PC-3 (cell line): ENCODE data around the gene C22orf42. TPM values are rescaled to one million over a fixed set of nuclear protein-coding genes. Genes with fewer than 3 reads are reported as not detected.

Experiments used
- ATAC-seq: fragments of 200-7000 bp; cut with Tn5 transposase; 2 replicates; pipeline ENCODE4 v1.9.1; 2020; ENCODE audit warnings: mild to moderate bottlenecking, moderate library complexity
- BruUV-seq: library from RNA; stranded (reverse); fragments of 400-500 nt; replicated peaks from 2 replicates; lab custom pipeline; 2021; lab: Mats Ljungman, UMichigan
- CTCF ChIA-PET: fragments of 300-600 bp; sonication (Branson Sonifier 250); formaldehyde crosslinking; loops from one replicate; lab custom pipeline; 2022; ENCODE audit warnings: antibody characterized with exemption; lab: Charles Lee
- POLR2A ChIA-PET: fragments of 300-600 bp; sonication (Branson Sonifier 250); formaldehyde crosslinking; loops from one replicate; lab custom pipeline; 2022; ENCODE audit warnings: antibody characterized with exemption; ENCODE audit not compliant: unreplicated experiment; lab: Charles Lee
- DNase-seq: peaks from one replicate; pipeline ENCODE4 v3.0.0-alpha.2; 2015
- H2AFZ ChIP-seq: fragments of 300-600 bp; sonication (generic); 2 replicates; pipeline ENCODE4 v1.6.0; 2016; ENCODE audit warnings: antibody characterized with exemption, low read length
- H3F3A ChIP-seq: fragments of 300-600 bp; sonication (generic); one replicate; pipeline ENCODE4 v1.6.0; 2017; ENCODE audit warnings: antibody characterized with exemption, low read length, control low read depth, mild to moderate bottlenecking; ENCODE audit not compliant: unreplicated experiment
- H3K27ac ChIP-seq: fragments of 300-600 bp; sonication (generic); 2 replicates; pipeline ENCODE4 v1.5.1; 2016; ENCODE audit warnings: mild to moderate bottlenecking, low read length
- H3K27me3 ChIP-seq: fragments of 300-600 bp; sonication (generic); 2 replicates; pipeline ENCODE4 v1.6.1; 2016; ENCODE audit warnings: low read length, mixed read lengths
- H3K36me3 ChIP-seq: fragments of 300-600 bp; sonication (generic); 2 replicates; pipeline ENCODE4 v1.6.1; 2016; ENCODE audit warnings: low read depth, mixed run types, low read length, mixed read lengths
- H3K4me1 ChIP-seq: fragments of 300-600 bp; sonication (generic); 2 replicates; pipeline ENCODE4 v1.5.1; 2016; ENCODE audit warnings: low read length; ENCODE audit not compliant: insufficient read depth
- H3K4me2 ChIP-seq: fragments of 300-600 bp; sonication (generic); 2 replicates; pipeline ENCODE4 v1.6.0; 2016; ENCODE audit warnings: low read length
- H3K4me3 ChIP-seq: fragments of 300-600 bp; sonication (generic); 2 replicates; pipeline ENCODE4 v1.5.1; 2016; ENCODE audit warnings: mild to moderate bottlenecking, low read length, mixed read lengths
- H3K79me2 ChIP-seq: fragments of 300-600 bp; sonication (generic); 2 replicates; pipeline ENCODE4 v1.6.1; 2017; ENCODE audit warnings: low read length, mixed read lengths
- H3K9ac ChIP-seq: fragments of 300-600 bp; sonication (generic); 2 replicates; pipeline ENCODE4 v1.6.0; 2016; ENCODE audit warnings: mild to moderate bottlenecking, low read length
- H3K9me2 ChIP-seq: fragments of 300-600 bp; sonication (generic); replicated peaks from 2 replicates; pipeline ENCODE4 v1.6.1; 2016; ENCODE audit warnings: mixed run types, low read length, mixed read lengths
- H3K9me3 ChIP-seq: fragments of 300-600 bp; sonication (generic); 2 replicates; pipeline ENCODE4 v1.6.1; 2016; ENCODE audit warnings: low read length, mixed read lengths
- H4K20me1 ChIP-seq: fragments of 300-600 bp; sonication (generic); 2 replicates; pipeline ENCODE4 v1.6.1; 2016; ENCODE audit warnings: low read length, mixed read lengths
- CTCF ChIP-seq: fragments of 300-600 bp; sonication (generic); conservative IDR thresholded peaks from 2 replicates; pipeline ENCODE4 v1.5.1; 2017; ENCODE audit warnings: antibody characterized with exemption, low read depth, mild to moderate bottlenecking, low read length
- EZH2 ChIP-seq: fragments of 300-600 bp; sonication (generic); IDR thresholded peaks from one replicate; pipeline ENCODE4 v1.6.1; 2017; ENCODE audit warnings: antibody characterized with exemption, mild to moderate bottlenecking, low read length; ENCODE audit not compliant: unreplicated experiment
- EZH2phosphoT487 ChIP-seq: fragments of 300-600 bp; sonication (generic); IDR thresholded peaks from 2 replicates; pipeline ENCODE4 v1.6.1; 2018; ENCODE audit warnings: mild to moderate bottlenecking, antibody characterized with exemption, low read length, borderline replicate concordance
- intact Hi-C: fragments of 100-400 bp; cut with micrococcal nuclease; formaldehyde crosslinking; loops from 2 replicates; pipeline ENCODE4 v1.9.0; 2023
- total RNA-seq: library from RNA; depleted of rRNA; stranded (reverse); fragments of >200 nt; gene quantifications from 2 replicates; pipeline ENCODE4 v1.2.3, GENCODE V29; 2014

Gene C22orf42
- total RNA-seq, 1 experiment from 2014 or later: not detected

GRCh38 chr22:32202539-32203180 is 43.6 kb upstream of the C22orf42 start:
- no peaks in the 10 kb centered on the region for H3K4me1 ChIP-seq
- H4K20me1 ChIP-seq: no peaks in the 10 kb centered on the region
- intact Hi-C loops: loop anchor here (10.0 kb wide), 1 partner anchor 272 kb away; the partner anchor contains the start of gene FBXO7
- no peaks in the 10 kb centered on the region for H3F3A ChIP-seq
- ChIA-PET POLR2A (no interaction called here), CTCF (interaction anchor here (0.6 to 1.2 kb wide), 2 partner anchors 99 to 194 kb away, joined by 3 to 4 read pairs; no protein-coding TSS in a partner anchor)
- peak; percentile 58 for DNase-seq
- no peak overlapping the region for H3K4me2 ChIP-seq
- no peak overlapping the region for H3K4me3 ChIP-seq
- BruUV-seq: no TSS peak
- H3K9me3 ChIP-seq: no peaks in the 10 kb centered on the region
- peak; percentile 91 for ATAC-seq
- H3K9ac ChIP-seq: no peak overlapping the region
- no peaks in the 10 kb centered on the region for H3K36me3 ChIP-seq
- H2AFZ ChIP-seq: no peak overlapping the region
- H3K27ac ChIP-seq: no peak overlapping the region
- H3K79me2 ChIP-seq: no peaks in the 10 kb centered on the region
- TF ChIP-seq EZH2 (no peak), CTCF (peak; percentile 58), EZH2phosphoT487 (no peak)
- no peaks in the 10 kb centered on the region for H3K9me2 ChIP-seq
- H3K27me3 ChIP-seq: no peaks in the 10 kb centered on the region

- intact Hi-C loops: loop anchor here (10.0 kb wide), 1 partner anchor 273 kb away; the partner anchor contains the start of gene FBXO7
- ChIA-PET POLR2A (no interaction called here), CTCF (interaction anchor here (0.6 to 1.2 kb wide), 2 partner anchors 98 to 195 kb away, joined by 3 to 4 read pairs; no protein-coding TSS in a partner anchor)
- Histone ChIP-seq H3K9me2 (no peaks in the 10 kb centered on the region), H3K27me3 (no peaks in the 10 kb centered on the region), H3K4me2 (no peak overlapping the region), H3K27ac (no peak overlapping the region), H3K9ac (no peak overlapping the region), H4K20me1 (no peaks in the 10 kb centered on the region), H3K4me3 (no peak overlapping the region), H3K4me1 (no peaks in the 10 kb centered on the region), H3K36me3 (no peaks in the 10 kb centered on the region), H3K9me3 (no peaks in the 10 kb centered on the region), H3F3A (no peaks in the 10 kb centered on the region), H3K79me2 (no peaks in the 10 kb centered on the region), H2AFZ (no peak overlapping the region)
- ATAC-seq (no peak), DNase-seq (no peak)
- no TSS peak for BruUV-seq
- TF ChIP-seq EZH2phosphoT487 (no peak), EZH2 (no peak), CTCF (no peak)
Measured at GRCh38 chr22:32202161-32202538, 43.0 kb upstream of the C22orf42 start.

GRCh38 chr22:32200752-32201151 is 41.6 kb upstream of the C22orf42 start:
- no TSS peak for BruUV-seq
- no peak for TF ChIP-seq CTCF
- TF ChIP-seq EZH2phosphoT487: no peak
- no peak for TF ChIP-seq EZH2
- H3K4me2 ChIP-seq: no peak overlapping the region

More at GRCh38 chr22:32200752-32201151, 41.6 kb upstream of the C22orf42 start:
- H3K9ac ChIP-seq: no peak overlapping the region
- intact Hi-C loops: loop anchor here (10.0 kb wide), 1 partner anchor 274 kb away; the partner anchor contains the start of gene FBXO7
- ATAC-seq (no peak), DNase-seq (no peak)
- no peak overlapping the region for H2AFZ ChIP-seq
- no peak overlapping the region for H3K27ac ChIP-seq
- no peak overlapping the region for H3K4me3 ChIP-seq
- no peaks in the 10 kb centered on the region for H3K36me3 ChIP-seq
- POLR2A ChIA-PET: no interaction called here
- no peaks in the 10 kb centered on the region for H3K79me2 ChIP-seq
- H3F3A ChIP-seq: no peaks in the 10 kb centered on the region
- CTCF ChIA-PET: no interaction called here
- no peaks in the 10 kb centered on the region for H3K9me3 ChIP-seq
- H4K20me1 ChIP-seq: no peaks in the 10 kb centered on the region
- no peaks in the 10 kb centered on the region for H3K27me3 ChIP-seq
- H3K9me2 ChIP-seq: no peaks in the 10 kb centered on the region
- no peaks in the 10 kb centered on the region for H3K4me1 ChIP-seq
